ENCODE data around the gene MPZL3.

- TF ChIP-seq POLR2AphosphoS5 (IDR thresholded peaks at IDR 0.05; ENCODE audit: low read depth, low read length) (no peak), POLR2A (IDR thresholded peaks at IDR 0.05; ENCODE audit: low read depth, low read length) (no peak), TAF1 (IDR thresholded peaks at IDR 0.05; ENCODE audit: borderline replicate concordance, low read depth, low read length) (no peak)
These were observed 10.4 kb downstream of the MPZL3 start for GRCh38 chr11:118241764-118242098.

Data from GM12892 (cell line).